ENCODE data around the gene SIRPA.

DNA sequence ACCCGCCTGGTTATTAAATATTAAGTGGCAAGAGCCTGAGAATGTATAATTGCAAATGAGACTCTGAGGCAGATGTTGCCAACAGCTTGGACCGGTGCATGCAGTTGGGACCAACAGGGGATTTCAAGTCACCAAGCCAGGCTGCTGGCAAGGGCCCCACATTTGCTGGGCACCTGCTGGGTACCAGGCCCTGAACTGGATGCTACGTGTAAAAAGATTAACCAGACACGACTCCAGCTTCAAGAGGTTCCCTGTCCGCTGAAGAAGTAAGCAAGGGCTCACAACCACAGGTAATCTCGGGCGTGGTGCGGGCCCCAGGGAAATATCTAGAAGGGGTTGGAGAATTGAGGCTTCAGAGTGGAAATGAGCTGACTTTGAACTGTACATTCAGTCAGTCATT lies 13.2 kb upstream of the SIRPA start:
- TF ChIP-seq EZH2 (IDR thresholded peaks at IDR 0.05) (no peak), POLR2AphosphoS5 (IDR thresholded peaks at IDR 0.05; ENCODE audit: borderline replicate concordance, low read depth, low read length) (no peak), FOXP2 (optimal IDR thresholded peaks at IDR 0.05; ENCODE audit: control extremely low read depth, extremely low read length, insufficient read depth) (no peak)
